ENCODE data around the gene RFNG.

RFNG gene

DNA sequence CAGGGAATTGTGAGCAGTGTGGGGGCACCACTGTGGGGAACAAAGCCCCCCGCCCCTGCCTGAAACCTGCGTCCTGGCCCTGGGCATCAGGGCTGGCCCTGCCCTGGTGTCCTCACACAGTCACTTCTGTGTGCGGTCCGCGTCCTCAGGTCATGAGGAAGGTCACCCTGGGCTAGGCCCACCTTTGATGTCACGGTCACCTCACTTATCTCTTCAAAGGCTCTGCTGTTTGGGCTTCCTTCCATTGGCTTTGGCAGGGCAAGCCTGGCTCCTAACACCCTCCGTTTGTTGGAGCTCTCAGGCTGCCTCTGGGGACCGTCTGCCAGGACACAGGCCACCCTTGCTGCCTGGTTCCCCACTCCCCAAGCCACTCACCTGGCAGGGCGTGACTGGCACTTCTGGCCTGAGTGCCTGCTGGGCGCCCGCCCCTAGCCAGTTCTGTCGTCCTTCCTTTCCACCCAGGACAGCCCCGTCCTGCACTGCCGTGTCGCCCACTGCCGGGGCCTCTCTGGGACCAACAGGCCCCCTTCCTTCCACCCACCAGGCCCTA is 37.8 kb downstream of the RFNG start:
- no peak for DNase-seq (ENCODE audit: low read depth in 2 of 2)

DNA sequence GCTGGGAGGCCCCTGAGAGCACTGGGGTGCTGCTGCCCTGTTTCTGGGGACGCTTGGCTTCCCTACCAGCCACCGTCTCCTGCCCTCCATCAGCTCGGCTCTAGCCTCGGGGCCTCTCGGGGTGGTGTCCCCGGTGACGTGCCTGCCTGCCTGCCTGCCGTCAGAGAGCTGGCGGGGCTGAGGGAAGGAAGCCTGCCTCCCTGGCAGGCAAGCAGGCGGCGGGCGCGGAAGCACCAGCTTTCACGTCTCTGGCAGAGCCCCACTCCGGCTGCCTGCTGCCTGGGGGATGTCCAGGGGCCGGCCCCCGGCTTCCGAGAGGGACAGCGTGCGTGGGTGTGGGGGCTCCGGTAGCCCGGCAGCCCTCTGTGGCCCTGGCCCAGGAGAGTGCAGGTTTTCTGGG is 38.3 kb downstream of the RFNG start:
- no peak for DNase-seq (ENCODE audit: low read depth in 2 of 2)

DNA sequence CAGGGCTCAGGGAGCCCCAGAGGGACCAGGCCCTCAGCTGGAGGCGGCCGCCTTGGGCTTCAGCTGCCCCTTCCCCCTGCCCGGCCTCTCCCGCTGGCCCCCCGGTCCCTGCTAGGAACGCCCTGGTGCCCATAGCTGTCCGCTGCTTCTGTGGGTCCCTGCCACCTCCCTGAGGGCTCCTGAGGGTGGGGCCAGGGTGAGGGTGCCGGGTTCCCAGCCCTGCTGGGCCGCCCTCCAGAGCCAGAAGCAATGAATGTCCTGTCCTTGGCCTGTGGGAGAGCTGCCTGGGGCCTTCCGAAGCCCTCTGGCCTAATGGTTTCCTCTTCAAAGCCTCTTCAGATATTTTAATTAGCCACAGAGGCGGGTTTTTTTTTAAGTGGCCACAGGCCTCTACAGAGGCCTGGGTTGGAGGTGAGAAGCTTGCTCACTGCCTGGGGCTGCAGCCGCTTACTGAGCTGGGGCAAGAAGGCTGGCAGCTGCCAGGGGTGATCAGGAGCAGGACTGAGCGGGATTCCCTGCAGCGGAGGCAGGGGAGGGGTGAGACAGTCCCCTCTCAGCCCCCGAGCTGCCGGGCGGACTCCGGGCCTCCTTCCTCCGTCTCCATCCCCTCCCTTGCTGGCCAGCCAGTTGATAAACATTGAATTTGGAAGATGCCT is 38.8 kb downstream of the RFNG start:
- no peak for DNase-seq (ENCODE audit: low read depth in 2 of 2)

DNA sequence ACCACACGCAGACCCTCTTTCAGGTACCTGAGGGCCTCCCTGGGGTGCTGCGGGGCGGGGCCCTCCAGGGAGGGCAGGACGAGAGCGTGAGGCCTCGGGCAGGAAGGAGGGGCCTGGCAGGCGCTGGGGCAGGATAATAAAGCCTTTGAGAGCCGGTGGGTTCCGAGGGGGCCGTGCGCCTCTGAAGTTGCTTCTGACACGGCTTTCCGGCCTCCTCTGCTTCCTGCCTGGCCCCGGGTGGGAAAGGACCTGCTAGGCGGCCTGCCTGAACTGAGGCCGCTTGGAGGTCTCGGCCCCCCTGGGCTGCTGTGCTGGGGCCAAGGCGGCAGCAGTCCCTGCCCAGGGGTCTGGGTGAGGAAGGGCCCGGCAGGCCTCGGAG is 39.4 kb downstream of the RFNG start:
- DNase-seq (ENCODE audit: low read depth in 2 of 2): no peak

DNA sequence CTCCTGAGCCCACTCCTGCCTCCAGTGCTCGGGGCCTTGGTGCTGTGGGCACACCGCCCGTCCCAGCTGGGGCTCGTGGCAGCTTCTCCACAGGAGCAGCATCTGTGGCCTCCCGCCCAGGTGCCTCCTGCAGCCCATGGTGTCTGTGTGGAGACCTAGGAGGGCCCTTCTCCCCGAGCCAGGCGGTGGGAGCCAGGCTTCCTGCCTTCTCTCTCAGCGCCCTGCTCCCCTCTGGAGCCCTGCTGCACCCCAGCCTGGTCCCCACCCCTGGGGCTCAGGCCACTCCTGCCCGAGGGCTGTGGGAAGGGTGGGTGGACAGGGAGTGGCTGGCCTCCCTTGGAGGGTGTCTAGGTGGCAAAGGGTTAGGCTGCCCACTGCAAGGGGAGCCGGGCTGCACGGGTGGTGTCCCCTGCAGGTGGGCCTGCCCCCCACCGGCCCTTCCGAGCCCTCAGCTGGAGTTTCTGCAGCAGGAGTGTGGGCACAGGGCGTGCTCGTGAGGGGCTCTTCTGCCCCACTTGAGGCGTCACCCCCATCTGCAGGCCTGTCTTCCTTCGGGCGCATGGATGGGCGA is 39.9 kb downstream of the RFNG start:
- no peak for DNase-seq (ENCODE audit: low read depth in 2 of 2)

DNA sequence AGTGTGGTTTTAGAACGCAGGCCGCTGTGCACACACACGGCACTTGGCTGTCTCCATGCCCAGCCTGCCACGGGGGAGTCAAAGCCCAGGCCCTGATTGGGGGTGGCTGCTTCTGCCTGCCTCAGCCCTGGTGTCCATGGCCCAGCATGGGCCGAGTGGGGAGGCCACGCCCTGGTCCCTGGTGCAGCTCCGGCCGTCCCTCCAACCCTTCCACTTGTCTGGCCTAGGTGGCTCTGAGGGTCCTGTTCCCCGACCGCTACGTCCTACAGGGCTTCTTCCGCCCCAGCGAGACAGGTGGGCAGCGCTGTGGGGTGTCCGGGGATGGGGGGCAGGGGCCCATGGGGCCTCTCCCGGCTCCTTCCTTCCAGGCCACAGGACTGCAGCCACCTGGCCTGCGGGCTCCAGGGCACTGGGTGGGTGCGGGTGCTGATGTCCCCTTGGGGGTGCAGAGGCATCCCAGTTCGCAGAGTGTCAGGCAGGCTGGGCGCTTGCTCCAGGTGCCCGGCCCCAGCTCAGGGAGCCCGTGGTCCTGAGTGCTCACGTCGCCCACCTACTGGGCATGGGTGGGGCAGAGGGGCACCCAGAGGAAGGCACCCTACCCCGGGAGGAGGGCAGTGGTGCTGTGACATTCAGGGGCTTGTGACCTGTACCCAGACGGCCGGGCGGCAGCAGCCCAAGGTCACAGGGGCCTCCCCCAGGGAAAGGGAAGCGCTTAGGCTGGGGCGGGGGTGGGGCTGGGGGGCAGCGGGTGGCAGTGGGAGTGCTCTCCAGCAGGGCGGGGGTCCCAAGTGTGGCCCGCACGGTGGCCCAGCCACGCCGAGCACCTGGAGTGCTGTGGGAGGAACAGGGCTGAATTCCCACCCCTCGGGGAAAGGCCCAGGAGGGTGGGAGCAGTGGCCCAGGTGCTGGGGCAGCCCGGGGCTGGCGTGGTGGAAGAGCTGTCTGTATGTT is 40.8 kb downstream of the RFNG start:
- DNase-seq (ENCODE audit: low read depth in 2 of 2): no peak

DNA sequence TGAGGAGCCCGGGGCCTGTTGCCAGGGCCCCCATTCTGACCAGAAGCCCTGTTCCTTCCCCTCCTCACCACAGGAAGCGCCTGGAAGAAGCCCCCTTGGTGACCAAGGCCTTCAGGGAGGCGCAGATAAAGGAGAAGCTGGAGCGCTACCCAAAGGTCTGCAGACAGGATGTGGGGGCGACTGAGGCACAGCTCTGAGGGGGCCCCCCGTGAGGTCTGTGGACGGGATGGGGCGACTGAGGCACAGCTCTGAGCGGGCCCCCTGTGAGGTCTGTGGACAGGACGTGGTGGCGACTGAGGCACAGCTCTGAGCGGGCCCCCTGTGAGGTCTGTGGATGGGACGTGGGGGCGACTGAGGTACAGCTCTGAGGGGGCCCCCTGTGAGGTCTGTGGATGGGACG is 42.2 kb downstream of the RFNG start:
- DNase-seq (ENCODE audit: low read depth in 2 of 2): no peak

DNA sequence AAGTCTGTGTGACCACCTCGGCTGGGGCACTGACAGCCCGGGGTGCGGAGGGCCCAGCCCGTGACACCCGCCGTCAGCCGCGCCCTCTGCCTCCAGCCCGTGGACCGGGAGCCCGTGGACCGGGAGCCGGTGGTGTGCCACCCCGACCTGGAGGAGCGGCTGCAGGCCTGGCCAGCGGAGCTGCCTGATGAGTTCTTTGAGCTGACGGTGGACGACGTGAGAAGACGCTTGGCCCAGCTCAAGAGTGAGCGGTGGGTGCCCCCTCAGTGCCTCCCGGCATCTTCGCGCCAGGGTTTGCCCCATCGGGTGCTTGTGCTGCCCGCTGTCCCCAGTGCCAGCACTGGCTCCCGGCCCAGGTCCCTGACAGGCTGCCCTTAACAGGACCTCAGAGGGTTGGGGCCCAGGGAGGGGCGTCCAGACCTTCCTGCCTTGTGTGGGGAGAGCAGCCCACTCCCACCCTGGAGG is 42.6 kb downstream of the RFNG start:
- no peak for DNase-seq (ENCODE audit: low read depth in 2 of 2)

DNA sequence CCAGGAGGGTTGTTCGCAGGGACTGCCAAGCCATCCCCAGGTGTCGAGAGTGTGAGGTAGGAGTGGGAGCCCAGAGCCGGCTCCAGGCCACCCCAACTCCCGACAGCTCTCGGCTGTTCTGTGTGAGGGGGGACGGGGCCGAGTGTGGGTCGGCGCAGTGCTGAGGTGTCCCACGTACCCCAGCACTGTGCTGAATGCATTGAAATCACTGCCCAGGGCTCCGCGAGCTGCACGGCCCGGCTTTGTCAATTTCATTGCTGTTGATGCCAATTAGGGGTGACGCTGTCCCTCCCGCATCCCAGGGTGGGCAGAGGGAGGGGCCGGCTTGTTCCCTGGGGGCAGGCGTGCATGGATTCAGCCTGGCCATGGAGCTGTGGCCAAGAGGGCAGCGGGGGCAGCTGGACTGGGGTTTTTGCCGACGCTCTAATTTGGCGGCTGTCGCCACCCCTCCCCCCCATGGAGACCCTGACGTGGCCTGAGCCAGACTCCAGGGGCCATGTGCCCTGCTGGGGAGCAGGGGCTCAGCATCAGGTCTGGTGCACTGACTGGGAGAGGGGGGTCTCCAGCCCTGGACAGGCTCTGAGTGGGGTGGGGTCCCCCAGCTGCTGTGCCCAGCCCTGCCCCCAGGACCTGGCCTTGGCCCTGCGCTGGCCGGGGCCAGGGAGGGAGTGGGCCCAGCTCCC is 43.2 kb downstream of the RFNG start:
- no peak for DNase-seq (ENCODE audit: low read depth in 2 of 2)

DNA sequence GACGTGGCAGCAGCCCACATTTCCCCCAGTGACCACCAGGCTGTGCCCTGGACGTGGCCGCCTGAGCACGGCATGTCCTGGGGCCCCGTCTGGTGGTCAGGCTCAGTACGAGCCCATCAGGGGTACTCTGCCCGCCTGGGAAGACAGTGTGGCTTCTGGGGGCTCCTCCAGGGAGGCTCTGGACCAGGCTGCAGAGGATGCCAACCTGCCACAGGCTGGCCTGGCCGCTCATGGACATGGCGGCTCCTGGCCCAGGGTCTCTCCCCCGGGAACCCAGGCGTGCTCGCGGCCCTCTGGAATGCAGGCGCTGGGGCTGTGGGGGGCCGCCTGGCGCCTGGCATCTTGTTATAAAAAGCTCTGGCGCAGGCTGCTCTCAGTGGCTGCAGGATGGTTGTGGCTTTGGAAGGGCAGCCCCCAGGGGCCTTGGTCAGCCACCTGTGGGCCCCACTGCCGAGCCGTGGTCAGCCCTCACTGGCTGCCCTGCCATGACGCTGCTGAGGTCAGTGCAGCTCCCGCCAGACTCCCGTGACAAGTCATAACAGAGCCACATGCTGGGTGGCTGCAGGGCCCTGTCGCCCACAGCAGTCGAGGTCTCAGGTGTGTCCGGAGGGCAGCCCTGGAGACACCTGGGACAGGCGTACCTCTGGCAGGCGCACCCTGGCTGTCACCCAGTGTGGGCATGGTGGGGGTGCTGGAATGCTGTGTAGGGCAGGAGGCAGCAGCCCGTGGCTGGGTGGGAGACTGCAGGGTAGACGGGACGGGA is 43.9 kb downstream of the RFNG start:
- no peak for DNase-seq (ENCODE audit: low read depth in 2 of 2)

DNA sequence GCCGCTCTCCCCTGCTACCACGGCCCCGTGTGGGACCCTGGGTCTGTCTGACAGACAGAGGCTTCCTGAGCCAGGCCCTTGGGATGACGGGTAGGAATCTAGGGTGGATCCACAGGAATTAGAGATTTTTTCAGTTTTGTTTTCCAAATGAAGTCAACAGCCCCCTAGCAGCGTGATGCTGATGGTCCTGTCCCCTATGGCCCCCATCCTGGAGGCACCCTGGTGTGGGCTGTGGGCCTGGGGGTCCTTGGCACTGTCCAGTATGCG is 44.5 kb downstream of the RFNG start:
- DNase-seq (ENCODE audit: low read depth in 2 of 2): no peak

DNA sequence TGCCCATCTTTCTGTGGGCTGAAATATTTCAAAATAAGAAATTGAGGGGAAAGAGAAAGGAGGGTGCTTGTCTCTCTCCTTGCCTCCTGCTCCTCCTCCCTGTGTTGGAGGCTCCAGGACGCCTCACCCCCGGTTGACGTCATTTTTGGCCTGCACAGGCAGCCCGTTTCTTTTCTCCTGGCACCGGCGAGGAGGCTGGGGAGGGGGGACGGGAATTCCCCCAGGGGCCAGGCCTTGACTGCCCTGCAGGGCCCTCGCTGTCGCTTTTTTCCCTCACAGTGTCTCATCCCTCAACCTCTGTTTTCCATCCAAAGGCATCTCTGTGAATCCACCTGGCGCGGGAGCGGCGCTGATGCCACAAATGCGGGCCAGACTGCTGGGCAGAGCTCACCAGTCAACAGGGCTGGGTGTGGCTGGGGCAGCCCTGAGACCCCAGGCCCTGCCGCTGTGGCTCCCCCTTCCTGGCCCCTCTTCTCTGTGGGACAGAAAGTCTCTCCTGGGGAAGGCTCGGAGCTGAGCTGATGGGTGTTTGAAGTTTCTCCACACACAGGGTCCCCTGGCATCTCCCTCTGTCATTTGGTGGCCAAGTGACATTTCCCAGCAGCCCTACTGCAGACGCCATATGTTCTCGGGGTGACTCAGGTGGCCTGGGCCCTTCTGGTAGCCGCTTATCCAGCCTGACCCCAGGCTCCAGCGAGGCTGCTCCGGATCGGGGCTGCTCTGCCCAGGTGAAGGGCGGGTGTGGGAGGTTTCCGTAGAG is 45.0 kb downstream of the RFNG start:
- DNase-seq (ENCODE audit: low read depth in 2 of 2): no peak

DNA sequence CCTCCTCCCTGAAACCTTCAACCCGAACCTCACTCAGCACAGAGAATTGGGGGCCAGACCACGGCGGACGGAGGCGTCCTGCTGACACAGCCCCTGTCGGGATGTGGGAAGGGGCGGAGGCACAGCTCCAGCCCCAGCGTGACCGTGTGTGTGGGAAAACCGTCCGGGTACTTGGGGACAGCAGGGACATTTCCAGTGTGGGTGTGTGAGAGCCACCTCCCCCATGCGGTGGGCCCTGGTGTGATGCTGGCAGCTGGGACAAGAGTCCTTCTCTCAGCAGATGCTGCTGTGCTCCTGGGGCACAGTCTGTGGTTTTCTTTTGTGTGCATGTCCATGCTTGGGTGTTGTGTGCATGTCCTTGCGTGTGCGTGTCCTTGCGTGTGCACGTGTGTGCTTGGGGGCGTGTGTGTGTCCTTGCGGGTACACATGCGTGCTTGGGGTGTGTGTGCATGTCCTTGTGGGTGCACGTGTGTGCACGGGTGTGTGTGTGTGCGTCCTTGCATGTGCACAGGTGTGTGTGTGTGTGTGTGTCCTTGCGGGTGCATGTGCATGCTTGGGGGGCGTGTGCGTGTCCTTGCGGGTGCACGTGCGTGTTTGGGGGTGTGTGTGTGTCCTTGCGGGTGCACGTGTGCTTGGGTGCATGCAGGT is 45.8 kb downstream of the RFNG start:
- no peak for DNase-seq (ENCODE audit: low read depth in 2 of 2)

DNA sequence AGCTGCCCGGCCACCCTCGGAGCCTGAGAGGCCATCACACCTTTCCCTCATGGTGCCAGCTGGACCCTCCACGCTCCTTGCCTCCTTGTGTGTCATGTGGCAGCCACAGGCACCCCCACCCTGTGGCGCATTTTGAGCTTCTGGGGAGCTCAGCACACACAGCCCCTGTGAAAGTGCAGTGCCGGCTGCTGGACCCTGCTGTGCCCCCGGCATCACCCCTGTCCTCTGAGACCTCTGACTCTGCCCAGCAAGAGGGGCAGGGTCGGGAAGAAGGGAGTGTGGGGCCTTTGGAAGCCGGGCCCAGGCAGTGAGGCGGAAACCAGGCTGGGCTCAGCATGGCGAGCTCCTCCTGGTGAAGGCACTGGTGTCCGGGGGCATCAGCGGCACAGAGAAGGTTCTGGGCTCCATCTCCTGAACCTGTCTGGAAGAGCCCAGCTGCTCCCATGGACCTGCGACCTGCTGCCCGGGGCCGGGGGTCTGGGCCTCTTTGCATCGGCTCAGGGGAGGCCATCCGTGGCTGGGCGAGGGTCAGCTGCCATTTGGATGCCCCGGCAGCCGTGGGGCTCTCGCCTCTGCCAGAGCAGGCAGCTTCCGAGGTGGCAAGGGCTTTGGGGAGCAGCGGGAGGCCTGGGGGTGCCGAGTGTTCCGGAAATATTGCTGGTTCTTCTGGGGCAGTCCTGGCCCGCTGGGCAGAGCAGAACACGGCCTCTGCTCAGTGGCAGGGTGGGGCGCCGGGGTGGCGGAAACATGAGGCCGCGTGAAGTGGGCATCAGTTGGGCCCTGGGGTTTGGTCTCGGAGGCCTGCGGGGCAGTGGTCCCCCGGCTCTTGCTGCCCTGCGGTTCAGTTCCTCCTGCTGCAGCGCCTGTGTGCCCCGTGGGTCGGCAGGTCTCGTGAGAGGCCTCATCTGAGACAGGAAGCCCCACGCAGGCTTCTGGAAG is 46.8 kb downstream of the RFNG start:
- no peak for DNase-seq (ENCODE audit: low read depth in 2 of 2)

DNA sequence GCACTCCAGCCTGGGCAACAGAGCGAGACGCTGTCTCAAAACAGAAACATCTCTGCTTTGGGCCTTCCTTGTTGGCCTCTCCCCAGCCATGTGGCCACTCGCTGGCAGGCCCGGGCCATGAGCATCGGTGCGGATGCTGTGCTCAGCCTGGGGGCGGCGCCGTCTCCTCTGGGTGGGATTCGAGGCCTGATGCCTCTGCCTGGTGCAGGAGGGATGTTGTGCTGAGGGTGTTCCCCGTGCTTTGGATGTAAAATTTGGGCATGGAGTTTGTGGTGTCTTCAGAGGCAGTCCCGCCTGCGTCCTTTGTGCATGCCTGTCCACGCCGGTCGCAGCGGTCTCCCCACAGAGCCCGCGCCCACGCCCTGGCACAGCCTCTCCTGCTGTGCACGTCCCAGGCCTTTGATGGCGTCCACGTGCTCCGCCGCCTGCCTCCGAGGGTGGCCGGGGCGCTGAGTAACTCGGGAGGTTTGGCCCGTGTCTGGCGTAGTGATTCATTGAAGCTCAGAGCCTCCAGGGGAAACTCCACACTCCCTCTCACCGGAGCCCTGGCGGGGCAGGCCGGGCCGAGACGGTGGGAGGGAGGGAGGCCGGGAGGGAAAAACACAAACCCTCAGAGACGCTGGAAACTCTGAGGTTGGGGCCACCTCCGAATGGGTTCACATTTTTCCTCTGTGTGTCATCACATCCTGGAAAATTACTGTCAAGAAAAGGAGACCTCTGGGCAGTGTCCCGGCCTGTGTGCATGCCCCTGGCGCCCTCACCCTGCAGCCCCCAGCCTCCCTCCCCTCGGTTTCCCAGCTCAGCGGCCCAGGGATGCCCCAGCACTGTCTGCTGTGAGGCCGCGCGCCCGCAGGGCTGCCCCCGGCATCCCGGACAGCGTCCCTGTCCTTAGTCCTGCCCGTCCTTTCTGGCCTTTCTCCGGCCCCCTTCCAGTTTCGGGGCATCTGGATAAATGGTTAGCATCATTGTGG is 47.9 kb downstream of the RFNG start:
- peak in 1 of 2 donors; percentile 51 for DNase-seq (ENCODE audit: low read depth in 2 of 2)

DNA sequence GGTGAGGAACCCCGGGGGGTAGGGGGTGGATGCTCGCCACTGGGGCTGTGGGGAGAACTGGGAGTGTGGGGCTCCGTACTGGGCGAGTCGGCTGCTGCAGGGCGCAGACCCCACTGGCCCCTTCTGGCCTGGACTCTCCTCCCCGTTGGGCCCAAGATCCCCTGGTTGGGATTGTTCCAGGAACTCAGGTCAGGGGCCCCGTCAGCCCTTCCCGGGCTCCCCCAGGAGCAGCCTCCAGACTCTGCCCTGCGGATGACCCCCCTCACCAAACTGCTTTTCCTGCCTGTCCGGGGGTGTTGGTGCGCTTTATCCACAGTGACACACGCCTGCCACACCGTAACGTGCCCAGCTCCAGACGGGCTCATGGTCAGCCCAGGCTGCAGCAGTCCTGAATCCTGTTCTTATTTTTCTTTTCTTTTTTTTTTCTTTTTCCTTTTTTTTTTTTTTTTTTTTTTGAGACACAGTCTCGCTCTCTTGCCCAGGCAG is 50.0 kb downstream of the RFNG start:
- no peak for DNase-seq (ENCODE audit: low read depth in 2 of 2)

DNA sequence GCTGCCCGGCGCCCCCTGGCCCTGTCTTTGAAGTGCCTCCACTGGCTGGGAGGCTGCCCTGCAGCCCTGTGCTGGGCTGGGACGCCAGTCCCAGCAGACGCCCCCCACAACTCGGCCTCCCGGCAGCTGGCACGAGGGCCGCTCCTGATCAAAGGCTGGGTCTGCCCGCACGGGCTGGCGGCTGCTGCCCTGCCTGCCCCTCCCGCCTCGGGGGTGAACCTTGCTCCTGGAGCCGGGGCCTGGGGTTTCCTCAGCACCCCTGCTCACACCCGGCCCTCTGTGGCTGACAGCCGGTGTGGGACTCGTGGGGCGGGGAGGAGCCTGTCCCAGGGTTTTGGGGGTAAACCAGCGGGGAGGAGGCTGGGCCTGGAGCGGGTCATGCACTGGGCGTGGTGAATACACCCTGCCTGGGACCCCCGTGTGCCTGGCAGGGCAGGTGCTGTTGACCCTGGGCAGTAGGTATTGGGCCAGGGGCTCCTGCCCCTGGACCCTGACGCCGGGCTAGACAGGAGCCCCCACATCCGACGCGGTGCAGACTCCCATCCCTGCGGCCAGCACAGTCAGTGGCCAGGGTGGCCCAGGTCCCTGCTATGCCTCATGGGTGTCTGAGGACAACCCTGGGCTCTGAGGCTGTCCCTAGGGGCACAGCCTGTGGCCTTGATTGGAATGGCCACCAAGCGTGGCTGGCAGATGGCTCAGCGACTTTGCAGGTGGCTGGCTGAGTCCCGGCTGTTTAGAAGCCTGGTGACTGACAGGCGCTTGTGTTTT is 50.6 kb downstream of the RFNG start:
- no peak for DNase-seq (ENCODE audit: low read depth in 2 of 2)
